B cell (primary cell): Measurements from ENCODE around the gene TRABD2B. TPM values are rescaled to one million over a fixed set of nuclear protein-coding genes. Genes with fewer than 3 reads are reported as not detected.

Experiments
- ATAC-seq: fragments of 200-7000 bp; cut with Tn5 transposase; one replicate; pipeline ENCODE4 v1.10.0; 2021; ENCODE audit warnings: low read depth, mild to moderate bottlenecking, moderate number of reproducible peaks, moderate library complexity
- CTCF ChIA-PET: fragments of 350-600 bp; sonication (Branson Sonifier 250); formaldehyde crosslinking; loops from one replicate; lab custom pipeline; 2021; ENCODE audit warnings: antibody characterized with exemption, inconsistent platforms; lab: Charles Lee
- POLR2A ChIA-PET: fragments of 350-600 bp; sonication (Branson Sonifier 250); formaldehyde crosslinking; loops from one replicate; lab custom pipeline; 2021; ENCODE audit warnings: antibody characterized with exemption; lab: Charles Lee
- DNase-seq: peaks from one replicate; pipeline ENCODE4 v3.0.0; 2013
- H2AFZ ChIP-seq: 2 replicates; pipeline ENCODE4 v1.6.1; 2012; ENCODE audit warnings: mild to moderate bottlenecking, low read depth, low read length; ENCODE audit not compliant: insufficient read depth, poor library complexity, severe bottlenecking
- H3K27ac ChIP-seq, 2 donors: 1 replicate in 1 of 2; 2 replicates in 1 of 2; pipeline ENCODE4 v1.5.1; 2012 to 2013; ENCODE audit warnings: low read length in 2 of 2, mild to moderate bottlenecking in 2 of 2, moderate library complexity in 1 of 2
- H3K27me3 ChIP-seq, 4 experiments: fragments of 200-600 bp in 1 of 4; sonication (generic) in 1 of 4; replicated peaks in 1 of 4; 1 replicate in 2 of 4; 2 replicates in 2 of 4; pipeline versions ENCODE4 v1.6.1 to v1.7.0; 2013 to 2016; ENCODE audit warnings: low read length in 3 of 4, mild to moderate bottlenecking in 2 of 4, mixed read lengths in 1 of 4, moderate library complexity in 1 of 4; ENCODE audit not compliant: insufficient read depth in 4 of 4, control insufficient read depth in 3 of 4; ENCODE audit errors: control extremely low read depth in 1 of 4
- H3K36me3 ChIP-seq, 2 experiments: replicated peaks in 1 of 2; 1 replicate in 1 of 2; 2 replicates in 1 of 2; pipeline versions ENCODE4 v1.6.1 to v1.7.1; 2013; ENCODE audit warnings: low read length in 1 of 2; ENCODE audit not compliant: insufficient read depth in 2 of 2, control insufficient read depth in 1 of 2; ENCODE audit errors: control extremely low read depth in 1 of 2, extremely low read depth in 1 of 2
- H3K4me1 ChIP-seq, 2 donors: fragments of 200-600 bp in 1 of 2; sonication (generic) in 1 of 2; 1 replicate in 1 of 2; 2 replicates in 1 of 2; pipeline versions ENCODE4 v1.5.1 to v1.6.1; 2013 to 2017; ENCODE audit warnings: low read length in 2 of 2; ENCODE audit not compliant: control insufficient read depth in 2 of 2, insufficient read depth in 2 of 2
- H3K4me2 ChIP-seq: replicated peaks from 2 replicates; pipeline ENCODE3; 2012; ENCODE audit warnings: mild to moderate bottlenecking, low read depth, low read length; ENCODE audit not compliant: poor library complexity, severe bottlenecking
- H3K4me3 ChIP-seq, 5 experiments: fragments of 200-600 bp in 1 of 5; sonication (generic) in 1 of 5; 1 replicate in 3 of 5; 2 replicates in 2 of 5; pipeline versions ENCODE4 v1.5.1 to v1.7.0; 2011 to 2016; ENCODE audit warnings: low read length in 4 of 5, mild to moderate bottlenecking in 4 of 5, low read depth in 2 of 5, control low read depth in 1 of 5, moderate library complexity in 1 of 5; ENCODE audit not compliant: insufficient read depth in 1 of 5; ENCODE audit errors: control extremely low read depth in 1 of 5, extremely low read depth in 1 of 5
- H3K79me2 ChIP-seq: fragments of 200-600 bp; sonication (generic); one replicate; pipeline ENCODE4 v1.6.0; 2016; ENCODE audit warnings: low read length; ENCODE audit not compliant: control insufficient read depth, insufficient read depth
- H3K9ac ChIP-seq: fragments of 200-600 bp; sonication (generic); 2 replicates; pipeline ENCODE4 v1.6.1; 2017; ENCODE audit warnings: mild to moderate bottlenecking, low read length, moderate library complexity
- H3K9me3 ChIP-seq, 3 donors: one replicate each; pipeline versions ENCODE4 v1.6.1 to v1.7.1; 2013; ENCODE audit warnings: low read length in 2 of 3; ENCODE audit not compliant: control insufficient read depth in 2 of 3, insufficient read depth in 1 of 3; ENCODE audit errors: control extremely low read depth in 1 of 3
- H4K20me1 ChIP-seq: 2 replicates; pipeline ENCODE4 v1.6.0; 2012; ENCODE audit warnings: mild to moderate bottlenecking, low read length; ENCODE audit not compliant: insufficient read depth, control insufficient read depth, poor library complexity, severe bottlenecking
- H3K27ac Mint-ChIP-seq: one replicate; pipeline ENCODE4 v1.8.0; 2021; ENCODE audit warnings: mixed read lengths
- H3K27me3 Mint-ChIP-seq: one replicate; pipeline ENCODE4 v1.8.0; 2021; ENCODE audit warnings: mixed read lengths
- H3K4me1 Mint-ChIP-seq: one replicate; pipeline ENCODE4 v1.8.0; 2021; ENCODE audit warnings: mixed read lengths
- H3K4me3 Mint-ChIP-seq: one replicate; pipeline ENCODE4 v1.8.0; 2021; ENCODE audit warnings: mixed read lengths
- H3K9me3 Mint-ChIP-seq: one replicate; pipeline ENCODE4 v1.8.0; 2022; ENCODE audit warnings: mixed read lengths; ENCODE audit not compliant: insufficient read depth
- EZH2 ChIP-seq: IDR thresholded peaks from 2 replicates; pipeline ENCODE4 v1.6.1; 2012; ENCODE audit warnings: borderline replicate concordance, low read depth, mild to moderate bottlenecking, moderate library complexity, low read length; ENCODE audit not compliant: insufficient read depth, poor library complexity, severe bottlenecking
- WGBS: methylation state at CpG from one replicate; pipeline ENCODE4 v1.1.5; 2013; ENCODE audit warnings: missing lambda C conversion rate; ENCODE audit not compliant: insufficient coverage; 5-methylcytosine and 5-hydroxymethylcytosine counted together
- intact Hi-C: fragments of 100-400 bp; cut with micrococcal nuclease; formaldehyde crosslinking; loops from one replicate; pipeline ENCODE4 v1.10.0; 2022
- polyA plus RNA-seq: library from polyadenylated mRNA; depleted of rRNA; stranded (reverse); fragments of >200 nt; gene quantifications from 2 replicates; pipeline ENCODE4 v1.2.3, GENCODE V29; 2012
- total RNA-seq, 2 donors: library from RNA; stranded (reverse); fragments of 120-200 nt in 1 of 2; gene quantifications; 1 replicate in 1 of 2; 2 replicates in 1 of 2; pipeline versions ENCODE4 v1.2.3 to v1.2.4, GENCODE V29; 2013 to 2022
- TF ChIP-seq, protein P1 (sequence below): fragments of 200-600 bp; IDR thresholded peaks from one replicate; pipeline ENCODE4 v1.8.0; 2022; ENCODE audit warnings: antibody characterized with exemption, mild to moderate bottlenecking

TRABD2B gene
- total and polyA plus RNA-seq, 2 donors (not counting 1 experiment from before 2014, with no cell fraction given) = not detected

DNA sequence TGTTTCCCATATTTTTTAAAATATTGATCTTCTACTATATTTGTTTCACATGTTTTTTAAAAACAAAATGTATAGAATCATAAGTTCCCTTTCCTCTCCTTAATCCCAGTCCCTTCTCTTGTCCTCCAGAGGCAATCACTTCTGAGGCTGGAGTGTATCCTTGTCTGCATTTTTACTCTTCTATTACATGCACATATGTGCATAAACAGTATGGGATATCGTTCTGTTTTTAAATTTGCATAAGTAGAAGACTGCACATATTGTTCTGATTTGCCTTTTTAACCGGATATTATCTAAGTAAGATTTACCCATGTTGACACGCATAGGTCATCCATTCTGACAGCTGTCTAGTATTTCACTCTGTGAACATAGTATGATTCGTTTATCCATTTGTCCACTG, 142.0 kb downstream of the TRABD2B start:
- no peaks in the 10 kb centered on the region for H3K4me1 Mint-ChIP-seq
- intact Hi-C loops = no loop called here
- no peaks in the 10 kb centered on the region for H4K20me1 ChIP-seq
- no peaks in the 10 kb centered on the region for H3K27me3 ChIP-seq
- CTCF ChIA-PET = no interaction called here
- H3K4me3 Mint-ChIP-seq = no peak overlapping the region
- POLR2A ChIA-PET = no interaction called here
- H3K9ac ChIP-seq = no peak overlapping the region
- no peaks in the 10 kb centered on the region for H3K79me2 ChIP-seq
- no peaks in the 10 kb centered on the region for H3K4me1 ChIP-seq
- H3K9me3 ChIP-seq = no peaks in the 10 kb centered on the region
- H3K9me3 Mint-ChIP-seq = no peaks in the 10 kb centered on the region
- H2AFZ ChIP-seq = no peak overlapping the region
- no peak for ATAC-seq
- no peak overlapping the region for H3K27ac Mint-ChIP-seq
- H3K27me3 Mint-ChIP-seq = peaks cover 8% of the 10 kb centered on the region
- no peak for DNase-seq
- H3K4me3 ChIP-seq = no peak overlapping the region
- TF ChIP-seq, protein P1, sequence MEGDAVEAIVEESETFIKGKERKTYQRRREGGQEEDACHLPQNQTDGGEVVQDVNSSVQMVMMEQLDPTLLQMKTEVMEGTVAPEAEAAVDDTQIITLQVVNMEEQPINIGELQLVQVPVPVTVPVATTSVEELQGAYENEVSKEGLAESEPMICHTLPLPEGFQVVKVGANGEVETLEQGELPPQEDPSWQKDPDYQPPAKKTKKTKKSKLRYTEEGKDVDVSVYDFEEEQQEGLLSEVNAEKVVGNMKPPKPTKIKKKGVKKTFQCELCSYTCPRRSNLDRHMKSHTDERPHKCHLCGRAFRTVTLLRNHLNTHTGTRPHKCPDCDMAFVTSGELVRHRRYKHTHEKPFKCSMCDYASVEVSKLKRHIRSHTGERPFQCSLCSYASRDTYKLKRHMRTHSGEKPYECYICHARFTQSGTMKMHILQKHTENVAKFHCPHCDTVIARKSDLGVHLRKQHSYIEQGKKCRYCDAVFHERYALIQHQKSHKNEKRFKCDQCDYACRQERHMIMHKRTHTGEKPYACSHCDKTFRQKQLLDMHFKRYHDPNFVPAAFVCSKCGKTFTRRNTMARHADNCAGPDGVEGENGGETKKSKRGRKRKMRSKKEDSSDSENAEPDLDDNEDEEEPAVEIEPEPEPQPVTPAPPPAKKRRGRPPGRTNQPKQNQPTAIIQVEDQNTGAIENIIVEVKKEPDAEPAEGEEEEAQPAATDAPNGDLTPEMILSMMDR = no peak
- no peak for TF ChIP-seq EZH2
- 90% methylated on average over 2 of the region's 4 CpGs for WGBS
- H3K4me2 ChIP-seq = no peak overlapping the region
- no peak overlapping the region for H3K27ac ChIP-seq
- no peaks in the 10 kb centered on the region for H3K36me3 ChIP-seq

DNA sequence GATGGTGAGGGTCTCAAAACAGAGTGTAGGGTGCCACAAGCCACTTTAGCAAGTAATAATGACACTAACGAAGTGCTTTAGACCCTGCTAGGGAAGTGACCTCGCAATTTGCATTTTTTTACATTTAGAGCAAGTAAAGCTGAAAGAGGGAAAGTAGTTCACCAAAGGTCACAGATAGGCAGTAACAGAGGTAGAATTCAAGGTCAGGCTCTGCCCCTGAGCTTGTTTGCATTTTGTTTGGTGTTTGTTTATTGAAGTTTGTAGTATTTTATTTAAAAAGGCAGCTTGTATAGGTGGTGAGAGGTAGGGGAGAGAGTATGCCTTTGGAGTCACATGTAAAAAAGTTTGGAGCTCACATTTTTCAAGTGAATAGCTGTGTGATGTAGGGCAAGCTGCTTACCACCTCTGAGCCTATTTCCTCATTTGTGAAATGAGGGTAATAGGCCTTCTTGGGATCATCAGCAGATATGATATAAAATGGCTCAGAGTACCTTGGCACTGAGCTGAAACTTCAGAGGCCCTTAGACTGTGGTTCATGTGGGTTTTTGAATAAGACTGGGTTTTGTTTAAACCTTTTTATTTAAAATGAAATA, 142.5 kb downstream of the TRABD2B start:
- Histone ChIP-seq H2AFZ (no peak overlapping the region), H3K9me3 (no peaks in the 10 kb centered on the region), H3K36me3 (no peaks in the 10 kb centered on the region), H3K27me3 (no peaks in the 10 kb centered on the region), H3K79me2 (no peaks in the 10 kb centered on the region), H3K4me3 (no peak overlapping the region), H3K4me2 (no peak overlapping the region), H3K4me1 (no peaks in the 10 kb centered on the region), H3K27ac (no peak overlapping the region), H4K20me1 (no peaks in the 10 kb centered on the region), H3K9ac (no peak overlapping the region)
- H3K4me3 Mint-ChIP-seq = no peak overlapping the region
- H3K27ac Mint-ChIP-seq = no peak overlapping the region
- POLR2A ChIA-PET = no interaction called here
- intact Hi-C loops = no loop called here
- H3K4me1 Mint-ChIP-seq = no peaks in the 10 kb centered on the region
- no peak for DNase-seq
- ATAC-seq = no peak
- TF ChIP-seq EZH2 = no peak
- TF ChIP-seq, protein P1 = no peak
- H3K27me3 Mint-ChIP-seq = peaks cover 5% of the 10 kb centered on the region
- no peaks in the 10 kb centered on the region for H3K9me3 Mint-ChIP-seq
- CTCF ChIA-PET = no interaction called here
- 75% methylated on average over 2 of the region's 2 CpGs for whole genome bisulfite sequencing
